ENCODE measurements around the gene GHRL.

The GHRL gene

DNA sequence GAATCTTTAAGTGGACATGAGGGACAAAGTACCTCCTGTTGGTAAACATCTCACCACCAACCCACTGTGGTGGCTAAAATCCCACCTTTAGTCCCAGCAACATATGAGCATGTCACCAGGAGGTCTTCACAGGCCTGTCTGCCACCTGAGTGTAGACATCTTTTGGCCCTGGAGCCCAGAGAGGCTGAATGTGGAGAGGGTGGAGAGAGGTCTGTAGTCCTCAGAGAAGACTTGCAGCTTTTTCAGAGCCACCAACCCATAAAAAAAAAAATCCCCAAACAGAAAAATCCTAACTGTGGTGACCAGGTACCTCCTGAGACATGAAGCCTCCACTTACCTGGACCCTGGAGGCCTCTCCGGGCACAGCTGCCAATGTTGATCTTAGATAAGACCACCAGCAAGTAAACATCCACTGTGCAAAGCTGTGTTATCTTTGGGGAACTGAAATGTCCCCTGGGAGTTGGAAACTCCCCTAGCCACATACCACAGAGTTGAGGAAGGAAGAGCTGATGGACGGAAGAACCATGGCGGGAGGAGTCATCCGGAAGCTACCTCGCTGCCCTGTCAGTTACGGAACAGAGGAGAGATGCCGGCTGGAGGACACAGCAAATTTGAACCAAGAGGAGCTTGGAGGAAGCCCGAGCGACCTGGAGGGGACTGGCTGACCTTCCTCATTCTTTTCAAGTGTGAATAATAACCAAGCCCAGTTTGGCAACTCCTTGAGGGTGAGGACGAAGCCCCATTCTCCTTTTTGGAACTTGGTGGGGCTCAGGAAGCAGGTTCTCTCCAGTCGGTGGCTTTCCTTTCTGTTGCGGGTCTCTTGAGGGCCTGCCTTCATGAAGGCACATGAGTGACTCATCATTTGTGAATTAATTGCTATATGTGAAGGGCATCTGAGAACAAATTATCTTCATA is at the start of gene GHRL:
GHRL (minus strand) TSS at position 443 of the 915 bp plus-strand sequence. CDS start 2,767 bp downstream, outside the sequence.
- DNase-seq, result no peak

- no peak for DNase-seq
These were observed 49.2 kb upstream of the GHRL start for GRCh38 chr3:10341901-10342398.

DNA sequence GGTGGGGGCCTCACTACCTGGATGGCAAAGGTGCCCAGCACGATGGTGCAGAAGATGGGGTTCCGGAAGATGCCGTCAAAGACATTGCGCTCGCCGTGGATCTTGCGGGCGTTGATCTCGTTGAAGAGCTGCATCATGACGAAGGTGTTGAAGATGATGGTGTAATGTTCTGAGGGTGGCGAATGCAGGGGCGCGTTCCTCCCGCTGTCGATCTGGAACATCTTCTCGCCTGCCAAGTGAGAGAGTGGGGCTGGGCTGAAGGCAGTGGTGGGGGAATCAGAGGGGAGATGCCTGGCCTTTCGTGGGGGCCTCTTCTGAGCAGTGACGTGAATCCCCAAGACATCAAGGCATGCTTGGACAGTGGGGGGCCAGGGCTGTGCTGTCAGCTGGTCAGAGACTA is 47.7 kb upstream of the GHRL start:
- no peak for DNase-seq

DNA sequence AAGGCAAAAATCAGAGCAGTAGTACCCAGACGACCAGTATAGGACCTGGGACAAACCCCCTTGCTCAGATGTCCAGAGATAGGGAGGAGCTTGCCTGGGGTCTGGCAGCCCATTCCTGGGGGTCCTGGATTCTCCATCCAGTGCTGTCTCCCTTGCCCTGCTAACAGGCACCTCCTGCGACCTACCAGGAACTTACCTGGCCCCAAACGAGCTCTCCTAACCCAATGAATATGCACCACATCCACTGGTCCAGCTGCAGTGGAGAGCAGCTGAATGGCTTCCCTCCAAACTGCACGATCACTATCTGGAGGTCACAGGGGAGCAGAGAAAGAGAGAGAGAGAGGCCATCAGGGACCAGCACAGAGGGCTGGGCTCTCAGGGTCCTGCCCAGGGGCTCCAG is 47.3 kb upstream of the GHRL start:
- DNase-seq, result no peak

- DNase-seq, result no peak
These were observed 46.7 kb upstream of the GHRL start for GRCh38 chr3:10339376-10339955.

DNA sequence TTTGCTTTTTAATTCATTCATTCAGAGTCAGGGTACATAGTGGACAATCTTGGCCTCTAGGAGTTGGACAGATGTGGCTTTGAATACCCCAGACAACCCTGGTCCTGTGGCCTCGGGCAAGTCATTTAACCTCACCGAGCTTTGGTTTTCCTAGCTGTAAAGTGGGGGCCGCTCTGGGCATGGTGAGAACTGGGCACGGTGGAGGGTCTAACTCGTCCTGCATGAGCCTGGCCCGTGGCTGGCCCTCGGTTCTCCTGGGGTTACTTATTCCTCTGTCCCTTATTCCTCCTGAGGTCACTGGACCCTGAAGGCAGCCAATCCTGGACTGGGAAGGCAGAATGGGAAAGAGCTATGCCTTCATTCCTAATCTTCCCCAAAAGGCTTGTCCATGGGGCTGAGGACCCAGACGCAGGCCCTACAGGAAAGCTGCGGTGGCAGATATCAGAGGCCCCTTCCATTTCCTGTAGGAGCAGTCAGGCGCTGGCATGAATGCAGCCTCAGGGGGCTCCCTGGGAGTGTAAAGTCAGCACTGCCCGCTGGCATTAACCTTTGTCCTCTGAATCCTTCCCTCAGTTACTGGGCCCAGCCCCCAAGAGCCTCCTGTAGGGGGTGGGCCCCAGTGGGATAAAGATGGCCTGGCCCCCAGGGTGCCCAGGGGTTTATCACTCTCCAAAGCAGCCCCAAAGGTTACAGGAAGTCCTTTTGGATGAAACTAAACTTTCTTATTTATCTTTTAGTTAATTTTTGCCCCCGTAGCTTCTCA is 46.0 kb upstream of the GHRL start:
- DNase-seq, result no peak

DNA sequence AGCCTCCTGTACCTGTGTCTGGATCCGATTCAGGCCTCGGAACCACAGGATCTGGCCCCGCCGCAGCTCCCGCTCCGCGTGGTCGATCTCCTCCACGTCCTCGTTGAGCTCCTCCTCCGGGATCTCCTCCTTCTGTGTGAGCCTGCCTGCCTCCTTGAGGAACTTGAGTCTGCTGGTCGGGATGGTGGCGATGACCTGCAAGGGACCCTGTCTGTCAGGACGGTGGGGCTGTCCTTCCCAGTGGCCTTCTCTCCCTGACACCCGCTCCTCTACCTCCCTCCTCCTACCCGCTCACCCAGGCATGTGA is 45.4 kb upstream of the GHRL start:
- no peak for DNase-seq

DNA sequence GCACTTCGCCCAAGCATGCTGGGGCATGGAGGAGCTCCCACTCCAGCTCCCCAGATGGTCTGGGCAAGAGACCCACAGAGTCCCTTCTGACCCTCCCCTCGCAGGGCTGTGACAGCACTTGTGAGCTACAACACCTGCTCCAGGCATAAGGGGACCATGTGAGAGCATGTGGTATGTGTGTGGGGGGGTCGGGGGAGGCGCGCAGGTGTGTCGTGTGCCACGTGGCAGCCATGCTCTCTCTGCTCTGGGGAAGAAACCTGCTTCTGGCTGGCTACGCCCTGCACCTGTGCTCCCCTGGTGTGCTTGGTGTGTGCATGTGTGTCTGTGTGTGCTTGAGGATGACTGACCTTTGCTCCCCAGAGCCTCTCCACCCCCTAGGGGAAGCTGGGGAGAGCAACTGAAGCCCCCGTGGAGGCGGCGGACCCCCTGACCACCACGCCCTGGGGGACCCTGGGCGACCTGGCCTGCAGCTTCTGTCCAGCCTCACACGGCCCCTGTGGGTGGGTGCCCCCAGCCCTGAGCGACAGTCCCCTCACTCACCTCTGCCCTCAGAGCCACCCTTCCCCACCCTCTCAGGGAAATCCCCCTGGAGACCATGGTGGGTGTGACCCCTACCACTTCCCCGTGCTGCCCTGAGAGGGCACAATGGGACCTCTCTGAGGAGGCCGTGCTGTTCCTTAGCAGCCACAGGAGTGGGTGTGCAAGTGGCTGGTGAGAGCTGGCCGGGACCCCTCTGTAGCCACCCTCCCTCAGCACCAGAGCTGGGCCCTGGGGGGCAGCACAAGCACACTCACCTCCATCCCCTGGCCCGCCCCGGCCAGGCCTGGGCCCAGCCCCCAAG is 44.8 kb upstream of the GHRL start:
- no peak for DNase-seq

GRCh38 chr3:10336761-10337160 is 44.0 kb upstream of the GHRL start:
- DNase-seq, result no peak

- DNase-seq, result no peak
These were observed 43.3 kb upstream of the GHRL start for GRCh38 chr3:10335871-10336622.

DNA sequence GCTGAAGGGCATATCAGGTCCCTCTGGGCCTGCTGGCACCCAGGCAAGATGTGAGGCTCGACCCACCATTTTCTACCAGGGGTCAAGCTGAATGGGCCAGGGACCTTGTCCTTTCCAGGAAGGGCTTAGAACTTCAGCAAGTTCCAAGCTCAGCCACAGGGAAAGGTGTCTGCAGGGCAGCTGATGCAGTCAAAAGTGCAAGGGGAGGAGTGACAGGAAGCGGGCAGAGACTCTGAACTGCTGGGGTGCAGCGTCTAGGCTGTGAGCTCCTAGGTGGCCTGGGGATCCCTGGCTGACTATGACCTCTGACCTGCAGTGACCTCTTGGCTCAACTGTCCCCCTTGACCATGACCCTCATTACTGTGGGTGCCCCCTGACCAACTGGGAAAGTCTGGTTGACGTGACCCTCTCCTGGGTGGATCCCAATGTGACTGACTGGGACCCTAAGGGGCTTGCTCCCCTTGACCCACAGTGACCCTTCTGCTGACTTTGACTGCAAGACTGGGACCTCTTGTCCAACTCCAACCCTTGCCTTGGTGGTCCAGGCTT is 42.5 kb upstream of the GHRL start:
- DNase-seq, result no peak

GRCh38 chr3:10334459-10334858 is 41.7 kb upstream of the GHRL start:
- no peak for DNase-seq

GRCh38 chr3:10334042-10334441 is 41.3 kb upstream of the GHRL start:
- no peak for DNase-seq

- no peak for DNase-seq
These were observed 40.6 kb upstream of the GHRL start for GRCh38 chr3:10333349-10333650.

- no peak for DNase-seq
These were observed 40.0 kb upstream of the GHRL start for GRCh38 chr3:10332481-10333348.

DNA sequence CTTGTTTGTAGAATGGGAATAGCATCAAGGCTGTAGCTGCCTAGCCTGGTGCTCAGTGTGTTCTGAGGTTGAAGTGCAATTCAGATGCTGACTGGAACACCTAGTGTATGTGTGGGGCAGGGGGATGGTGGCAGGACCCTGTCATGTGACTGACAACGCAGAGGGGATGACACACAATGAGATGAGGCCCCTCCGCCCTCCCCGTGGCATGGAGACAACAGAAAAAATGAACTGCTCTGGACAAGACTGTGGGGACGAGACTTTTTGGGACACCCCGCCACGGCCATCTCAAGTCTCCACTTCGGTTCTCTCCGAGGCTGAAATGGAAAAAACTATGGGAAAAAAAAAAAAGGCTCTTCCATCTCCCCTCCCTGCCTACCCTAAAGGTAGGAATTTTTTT is 38.6 kb upstream of the GHRL start:
- no peak for DNase-seq

DNA sequence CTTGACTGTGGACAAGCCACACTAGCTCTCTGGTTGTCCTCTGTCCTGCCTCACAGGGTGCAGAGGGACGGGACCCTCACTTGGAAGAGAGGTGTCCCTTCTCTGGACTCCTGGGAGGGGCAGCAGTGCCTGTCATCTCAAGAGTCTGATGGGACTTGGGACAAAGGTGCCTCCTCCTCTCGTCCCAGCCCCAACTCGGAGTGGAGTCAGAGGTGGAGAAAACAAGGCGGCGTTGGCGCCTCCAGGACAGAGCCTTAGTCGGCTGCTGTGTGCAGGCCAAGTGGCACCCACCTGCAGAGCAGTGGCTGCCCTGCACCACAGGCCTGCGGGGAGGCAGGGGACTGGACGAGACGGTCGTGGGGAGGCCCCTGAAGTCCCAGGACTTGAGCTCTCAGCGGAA is 37.6 kb upstream of the GHRL start:
- DNase-seq, result no peak

DNA sequence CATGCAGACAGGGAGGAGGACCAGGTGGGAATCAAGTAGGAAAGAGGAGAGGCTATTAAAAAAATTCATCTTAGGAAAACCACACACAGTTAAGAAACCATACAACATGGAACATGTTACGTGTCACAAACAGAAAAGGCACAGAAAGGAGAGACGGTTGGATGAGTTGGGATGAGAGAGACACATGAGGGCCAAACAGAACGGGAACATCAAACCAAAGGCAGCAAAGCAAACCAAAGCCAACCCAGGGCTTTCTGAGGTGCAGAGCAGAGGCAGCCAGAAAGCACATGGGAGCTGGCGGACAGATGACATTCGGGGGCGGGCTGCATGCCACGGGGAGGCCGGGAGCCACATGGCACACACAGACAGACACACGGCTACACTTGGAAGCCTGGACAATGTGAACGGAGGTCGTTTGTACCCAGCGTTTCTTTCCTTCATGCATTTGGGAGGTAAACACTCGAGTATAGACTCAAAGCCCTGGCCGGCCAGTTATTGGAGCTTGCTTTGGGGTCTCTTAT is 36.8 kb upstream of the GHRL start:
- no peak for DNase-seq

DNA sequence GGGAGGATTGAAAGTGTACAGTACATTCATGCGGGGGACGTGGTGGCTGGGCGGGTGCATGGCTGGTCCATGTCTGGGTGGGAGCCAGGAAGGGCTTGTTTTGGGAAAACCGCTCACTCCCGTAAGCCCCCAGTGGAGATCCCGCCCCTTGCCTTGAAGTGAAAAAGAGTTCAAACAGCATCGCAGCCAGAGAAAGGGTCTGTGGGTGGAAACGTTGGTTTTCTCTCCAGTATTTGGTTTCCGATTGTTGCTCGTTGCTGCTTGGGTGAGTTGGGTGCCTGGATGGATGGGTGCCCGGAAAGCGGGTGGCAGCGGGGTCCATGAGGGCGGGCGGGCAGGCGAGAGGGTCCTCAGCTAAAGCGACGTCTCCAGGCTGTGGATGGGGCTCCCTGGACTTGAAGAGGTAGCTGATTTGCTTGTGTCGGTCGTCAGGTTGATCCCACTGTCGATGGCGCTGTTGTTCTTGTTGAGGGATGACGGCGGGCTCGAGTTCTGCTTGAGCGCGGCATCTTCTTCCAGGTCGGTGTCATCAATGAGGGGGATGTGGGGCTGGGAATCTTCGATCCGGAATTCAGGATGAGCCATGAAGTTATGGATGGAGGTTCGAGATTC is 35.8 kb upstream of the GHRL start:
- DNase-seq, result no peak

GRCh38 chr3:10327592-10327991 is 34.8 kb upstream of the GHRL start:
- no peak for DNase-seq

All from activated CD4-positive, alpha-beta T cell treated with anti-CD3 and anti-CD28 coated beads, Interleukin-2, amount 50 U/mL, for 1 hour (primary cell).